Measurements from ENCODE around the gene CFAP77.

Gene CFAP77

DNA sequence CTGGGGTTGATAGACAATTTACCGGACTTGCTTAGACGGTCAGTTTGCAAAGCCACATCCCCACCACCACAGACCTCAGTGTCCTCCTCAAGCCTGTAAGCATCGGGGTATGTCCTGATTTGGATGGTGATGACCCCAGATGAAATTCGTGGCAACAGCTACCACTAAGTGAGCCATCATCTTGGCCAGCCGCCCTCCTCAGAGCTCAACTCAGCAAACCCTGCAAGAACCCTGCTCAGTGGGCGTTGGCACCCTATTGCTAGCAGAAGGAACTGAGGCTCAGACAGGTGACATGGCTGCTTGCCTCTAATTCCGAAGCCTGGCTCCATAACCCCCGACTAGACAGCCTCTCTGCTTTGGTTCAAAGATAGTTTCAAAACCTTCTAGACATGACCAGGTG lies 131.0 kb downstream of the CFAP77 start:
- TF ChIP-seq ZFX (IDR thresholded peaks at IDR 0.05; ENCODE audit: borderline replicate concordance): no peak
- TF ChIP-seq, protein P1, sequence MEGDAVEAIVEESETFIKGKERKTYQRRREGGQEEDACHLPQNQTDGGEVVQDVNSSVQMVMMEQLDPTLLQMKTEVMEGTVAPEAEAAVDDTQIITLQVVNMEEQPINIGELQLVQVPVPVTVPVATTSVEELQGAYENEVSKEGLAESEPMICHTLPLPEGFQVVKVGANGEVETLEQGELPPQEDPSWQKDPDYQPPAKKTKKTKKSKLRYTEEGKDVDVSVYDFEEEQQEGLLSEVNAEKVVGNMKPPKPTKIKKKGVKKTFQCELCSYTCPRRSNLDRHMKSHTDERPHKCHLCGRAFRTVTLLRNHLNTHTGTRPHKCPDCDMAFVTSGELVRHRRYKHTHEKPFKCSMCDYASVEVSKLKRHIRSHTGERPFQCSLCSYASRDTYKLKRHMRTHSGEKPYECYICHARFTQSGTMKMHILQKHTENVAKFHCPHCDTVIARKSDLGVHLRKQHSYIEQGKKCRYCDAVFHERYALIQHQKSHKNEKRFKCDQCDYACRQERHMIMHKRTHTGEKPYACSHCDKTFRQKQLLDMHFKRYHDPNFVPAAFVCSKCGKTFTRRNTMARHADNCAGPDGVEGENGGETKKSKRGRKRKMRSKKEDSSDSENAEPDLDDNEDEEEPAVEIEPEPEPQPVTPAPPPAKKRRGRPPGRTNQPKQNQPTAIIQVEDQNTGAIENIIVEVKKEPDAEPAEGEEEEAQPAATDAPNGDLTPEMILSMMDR (IDR thresholded peaks at IDR 0.05): no peak
- H3K27ac ChIP-seq: no peak overlapping the region

DNA sequence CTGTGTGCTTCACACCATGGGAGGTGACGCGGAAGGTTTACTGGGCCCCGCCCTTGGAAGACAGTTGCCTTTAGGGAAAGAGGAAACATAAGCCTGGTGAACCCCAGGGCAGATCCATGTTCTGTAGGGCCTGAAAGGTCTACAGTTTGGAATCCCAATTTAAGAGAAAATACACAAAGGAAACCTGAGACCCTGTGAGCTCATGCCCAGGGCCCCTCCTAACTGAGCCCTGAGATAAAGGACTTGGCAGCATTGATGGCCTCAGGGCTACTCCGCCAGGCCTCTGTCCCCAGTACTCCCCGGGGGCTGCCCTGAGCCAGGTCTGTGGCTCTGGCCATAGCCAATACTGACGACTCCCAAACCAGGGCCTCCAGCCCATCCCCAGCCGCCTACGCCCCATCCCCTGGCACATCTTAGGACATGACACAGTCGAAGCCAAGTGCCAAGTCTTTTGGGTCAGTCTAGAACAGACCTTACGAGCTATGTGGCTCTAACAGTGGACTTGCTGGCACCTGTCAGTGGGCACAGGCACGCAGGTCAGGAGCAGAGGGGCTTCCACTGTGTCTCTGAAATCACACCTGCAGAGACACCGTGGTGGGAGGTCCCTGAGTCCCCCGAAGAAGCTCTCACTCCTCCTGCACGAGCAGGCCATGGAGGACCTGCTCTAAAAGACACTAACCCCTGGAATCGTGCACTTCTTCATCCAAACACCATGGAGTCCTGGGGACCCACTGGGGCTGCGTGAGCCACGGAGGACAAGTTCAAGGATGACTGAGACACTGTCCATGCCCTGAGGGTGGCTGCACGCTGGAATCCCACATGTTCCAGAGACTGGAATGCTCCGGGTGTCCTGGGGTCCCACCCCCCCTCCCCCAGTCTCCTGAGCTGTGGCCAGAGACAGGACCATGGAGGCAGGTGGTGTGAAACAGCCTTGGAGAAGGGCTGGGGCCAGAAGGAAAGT lies 132.1 kb downstream of the CFAP77 start:
- TF ChIP-seq, protein P1 (IDR thresholded peaks at IDR 0.05): no peak
- TF ChIP-seq ZFX (IDR thresholded peaks at IDR 0.05; ENCODE audit: borderline replicate concordance): no peak
- H3K27ac ChIP-seq: no peak overlapping the region

DNA sequence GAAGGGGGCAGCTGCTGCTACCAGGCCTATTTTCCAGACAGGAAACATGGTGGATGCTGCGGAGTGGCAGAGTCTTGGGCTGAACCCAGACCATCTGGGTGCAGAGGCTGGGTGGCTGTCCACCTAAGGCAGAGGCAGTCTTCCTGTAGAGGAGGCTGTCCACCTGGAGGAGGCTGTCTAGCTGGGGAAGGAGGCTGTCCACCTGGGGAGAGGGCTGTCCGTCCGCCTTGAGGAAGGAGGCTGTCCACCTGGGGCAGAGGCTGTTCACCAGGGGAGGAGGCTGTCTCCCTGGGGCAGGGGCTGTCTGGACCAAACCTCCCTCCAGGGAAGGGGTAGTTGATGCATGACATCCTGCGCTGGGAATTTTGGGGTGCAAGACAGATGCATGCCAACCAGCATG lies 133.2 kb downstream of the CFAP77 start:
- no peak for TF ChIP-seq ZFX (IDR thresholded peaks at IDR 0.05; ENCODE audit: borderline replicate concordance)
- TF ChIP-seq, protein P1 (IDR thresholded peaks at IDR 0.05): no peak
- H3K27ac ChIP-seq: no peak overlapping the region

DNA sequence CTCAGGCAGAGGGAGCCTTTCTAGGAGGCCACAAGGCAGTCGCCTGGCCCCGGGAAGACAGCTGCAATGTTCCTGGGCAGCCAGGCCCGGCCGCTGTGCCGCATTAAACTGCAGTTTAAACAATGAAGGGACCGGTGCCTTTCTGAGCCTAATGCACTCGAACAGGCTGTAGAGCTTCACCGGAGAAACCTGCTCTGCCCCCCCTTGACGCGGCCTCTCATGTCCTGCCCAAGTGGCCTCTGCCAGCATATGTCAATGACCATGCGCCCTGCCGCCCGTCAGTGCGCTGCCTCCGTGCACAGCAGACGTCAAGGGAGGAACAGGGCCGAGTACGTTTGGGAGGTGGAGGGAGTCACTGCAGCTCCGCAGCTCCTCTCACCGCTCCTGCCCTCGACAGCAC lies 133.9 kb downstream of the CFAP77 start:
- no peak for TF ChIP-seq ZFX (IDR thresholded peaks at IDR 0.05; ENCODE audit: borderline replicate concordance)
- TF ChIP-seq, protein P1 (IDR thresholded peaks at IDR 0.05): no peak

DNA sequence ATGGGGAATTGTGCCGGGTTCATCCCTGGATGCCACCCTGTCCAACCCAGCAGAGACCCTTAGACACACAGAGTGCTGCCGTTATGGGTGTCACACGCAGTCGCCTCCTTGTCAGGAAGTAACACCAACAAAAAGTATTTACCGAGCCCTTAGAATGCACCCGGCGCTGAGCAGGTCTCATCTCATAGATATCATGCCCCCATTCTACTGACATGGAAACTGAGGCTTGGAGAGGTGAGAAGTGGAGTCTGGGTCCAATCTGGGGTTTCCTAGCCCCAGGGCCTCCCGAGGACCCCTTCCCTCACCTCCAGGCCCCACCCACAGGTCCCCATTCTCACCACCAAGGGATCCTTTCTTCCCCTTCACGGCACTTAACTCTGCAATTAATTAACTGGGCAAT lies 135.6 kb downstream of the CFAP77 start:
- TF ChIP-seq, protein P1 (IDR thresholded peaks at IDR 0.05): no peak
- H3K27ac ChIP-seq: no peak overlapping the region

More for the DNA sequence above, 133.9 kb downstream of the CFAP77 start:
- no peak overlapping the region for H3K27ac ChIP-seq

DNA sequence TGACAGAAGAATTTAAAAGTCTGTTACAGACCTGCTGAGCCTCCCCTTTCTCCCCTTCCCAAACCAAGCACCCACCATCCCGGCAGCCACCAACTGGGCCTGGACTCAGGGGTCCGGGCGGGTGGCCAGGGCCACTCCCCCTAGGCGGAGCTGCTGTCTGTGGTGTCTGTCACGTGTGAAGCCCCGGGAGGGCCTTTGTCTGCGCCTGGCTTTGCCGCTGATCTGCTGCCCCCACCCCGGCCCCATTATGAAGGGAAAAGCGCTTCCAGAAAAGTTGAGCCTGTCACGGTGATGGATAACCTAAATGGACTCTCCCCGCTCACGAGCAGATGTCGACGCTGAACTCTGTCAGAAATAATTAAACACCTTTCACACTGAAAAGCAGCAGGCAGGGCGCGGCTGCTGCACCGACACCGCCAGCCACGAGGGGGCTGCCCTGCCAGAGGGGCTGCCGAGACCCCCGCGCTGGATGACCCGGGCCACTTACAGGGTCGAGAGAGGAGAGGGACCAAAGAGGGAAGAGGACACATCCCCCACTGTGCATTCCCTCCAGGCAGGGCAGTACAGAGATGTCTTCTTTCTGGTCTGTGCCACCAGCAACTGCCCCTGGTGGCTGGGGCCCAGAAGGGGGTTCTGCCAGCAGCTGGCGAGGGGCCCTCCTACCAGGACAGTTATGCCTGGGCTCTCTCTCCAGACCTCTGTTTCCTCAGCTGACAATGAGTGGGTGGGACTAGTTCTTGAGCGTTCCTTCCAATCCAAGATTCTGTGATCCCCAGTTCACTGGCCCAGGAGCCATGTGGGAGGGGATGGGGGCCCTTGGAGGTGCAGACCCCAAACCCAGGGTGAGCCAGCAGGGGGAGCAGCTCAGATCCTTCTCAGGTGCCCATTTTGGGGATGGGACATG lies 136.4 kb downstream of the CFAP77 start:
- TF ChIP-seq, protein P1 (IDR thresholded peaks at IDR 0.05): peak; percentile 51
- no peak for TF ChIP-seq ZFX (IDR thresholded peaks at IDR 0.05; ENCODE audit: borderline replicate concordance)
- H3K27ac ChIP-seq: no peak overlapping the region

Measured in 22Rv1 (cell line).